ENCODE results near the gene PLA2G6. TPM values are rescaled to one million over a fixed set of nuclear protein-coding genes. Genes with fewer than 3 reads are reported as not detected.
A peak's percentile ranks its signal among the peaks of the same experiment; 100 is the strongest.

The PLA2G6 gene
- total RNA-seq, 4 donors from 2014 or later = 4.4 to 30.5 (median 22.0) TPM

DNA sequence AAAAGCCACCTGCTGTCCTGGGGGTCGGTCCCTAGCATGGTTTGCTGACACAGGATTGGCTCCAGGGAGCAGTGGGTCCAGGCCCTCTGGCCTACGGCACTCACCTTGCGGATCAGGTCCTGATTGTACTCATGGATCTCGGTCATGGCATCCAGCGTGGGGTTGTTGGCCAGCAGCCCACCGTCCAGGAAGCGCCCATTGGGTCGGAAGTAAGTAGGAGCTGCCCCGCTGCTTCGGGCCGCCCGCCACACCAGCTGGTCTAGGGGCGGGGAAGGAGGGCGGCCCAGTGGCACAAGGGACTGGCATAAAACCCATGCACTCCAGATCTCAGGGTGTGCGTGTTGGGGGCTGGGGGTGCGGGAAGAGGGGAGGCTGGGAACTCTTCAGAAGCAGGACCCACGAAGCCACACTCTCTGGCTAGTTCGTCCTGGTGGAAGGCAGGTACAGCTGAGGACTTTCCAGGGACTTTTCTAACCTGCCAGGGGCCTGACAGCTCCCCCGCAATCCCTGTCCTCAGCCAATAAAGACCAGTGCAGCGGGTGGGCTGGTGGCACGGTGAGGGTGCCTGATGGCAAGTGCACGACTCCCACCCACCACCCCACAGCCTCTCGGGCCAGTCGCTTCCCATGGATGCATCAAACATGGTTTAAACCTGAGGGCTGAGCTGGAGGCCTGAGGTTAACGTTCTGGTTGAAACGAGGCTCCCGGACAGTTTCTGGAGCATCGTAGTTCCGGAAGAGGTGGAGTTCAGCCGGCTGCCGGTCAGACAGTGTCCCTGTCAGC lies 66.0 kb downstream of the PLA2G6 start:
- Histone ChIP-seq H3K9me3 (no peaks in the 10 kb centered on the region), H3K27ac (no peak overlapping the region), H3K4me1 (peaks cover 0 to 14% (median 0%) of the 10 kb centered on the region in 3 donors), H3K27me3 (no peaks in the 10 kb centered on the region), H3K4me3 (no peak overlapping the region), H3K36me3 (peaks cover 0 to 44% of the 10 kb centered on the region in 2 donors)
- WGBS, 2 donors (ENCODE audit: low coverage in 1 of 2) = 78% methylated on average over 7 of the region's 31 CpGs; no CpG with 5 or more reads in 1 of the 2 donors
- ATAC-seq = no peak
- TF ChIP-seq POLR2AphosphoS5 (IDR thresholded peaks at IDR 0.05) (no peak), POLR2A (IDR thresholded peaks at IDR 0.05) (no peak), EP300 (IDR thresholded peaks at IDR 0.05) (no peak)
- TF ChIP-seq, protein P1, sequence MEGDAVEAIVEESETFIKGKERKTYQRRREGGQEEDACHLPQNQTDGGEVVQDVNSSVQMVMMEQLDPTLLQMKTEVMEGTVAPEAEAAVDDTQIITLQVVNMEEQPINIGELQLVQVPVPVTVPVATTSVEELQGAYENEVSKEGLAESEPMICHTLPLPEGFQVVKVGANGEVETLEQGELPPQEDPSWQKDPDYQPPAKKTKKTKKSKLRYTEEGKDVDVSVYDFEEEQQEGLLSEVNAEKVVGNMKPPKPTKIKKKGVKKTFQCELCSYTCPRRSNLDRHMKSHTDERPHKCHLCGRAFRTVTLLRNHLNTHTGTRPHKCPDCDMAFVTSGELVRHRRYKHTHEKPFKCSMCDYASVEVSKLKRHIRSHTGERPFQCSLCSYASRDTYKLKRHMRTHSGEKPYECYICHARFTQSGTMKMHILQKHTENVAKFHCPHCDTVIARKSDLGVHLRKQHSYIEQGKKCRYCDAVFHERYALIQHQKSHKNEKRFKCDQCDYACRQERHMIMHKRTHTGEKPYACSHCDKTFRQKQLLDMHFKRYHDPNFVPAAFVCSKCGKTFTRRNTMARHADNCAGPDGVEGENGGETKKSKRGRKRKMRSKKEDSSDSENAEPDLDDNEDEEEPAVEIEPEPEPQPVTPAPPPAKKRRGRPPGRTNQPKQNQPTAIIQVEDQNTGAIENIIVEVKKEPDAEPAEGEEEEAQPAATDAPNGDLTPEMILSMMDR (IDR thresholded peaks at IDR 0.05) = no peak

DNA sequence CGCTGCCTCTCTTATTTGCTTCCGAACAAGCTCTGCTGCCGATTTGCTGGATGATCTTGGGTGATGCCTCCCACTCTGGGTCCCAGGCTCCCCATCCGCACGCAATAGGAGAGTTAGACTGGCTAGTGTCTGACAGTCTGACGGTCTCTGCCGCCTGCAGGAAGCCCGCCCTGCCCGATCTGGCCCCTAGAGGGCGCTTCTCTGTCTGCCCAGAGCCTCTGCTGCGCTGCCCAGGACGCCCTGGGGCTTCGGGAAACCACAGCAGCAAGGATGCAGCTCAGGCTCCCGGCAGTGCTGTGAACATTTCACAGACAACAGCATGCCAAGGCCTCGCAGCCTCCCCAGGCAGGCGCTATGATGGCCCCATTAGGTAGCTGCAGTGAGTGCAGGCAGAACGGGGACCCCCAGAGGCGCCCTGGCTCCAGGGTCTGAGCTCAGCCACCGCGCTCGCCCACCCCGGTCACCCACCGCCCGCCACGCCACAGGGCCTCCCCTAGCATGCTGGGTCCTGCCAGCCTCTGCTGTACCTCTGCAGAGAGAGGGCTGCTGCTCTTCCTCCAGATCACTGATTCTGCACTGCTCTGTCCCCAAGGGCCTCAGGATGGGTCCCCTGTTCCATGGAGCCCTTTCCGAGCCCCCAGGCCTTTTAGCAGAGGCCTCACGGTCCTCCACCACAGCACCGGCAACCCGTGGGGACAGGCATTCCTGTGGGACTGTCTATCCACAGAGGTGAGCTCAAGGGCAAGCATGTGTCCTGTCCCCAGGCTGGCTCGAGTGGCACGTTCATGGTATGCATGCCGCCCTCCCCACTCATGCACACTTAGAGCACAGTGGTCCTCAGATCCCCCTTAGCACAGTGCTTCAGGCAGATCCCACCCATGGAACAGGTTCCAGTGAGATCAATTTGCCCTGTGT lies 66.9 kb downstream of the PLA2G6 start:
- H3K27ac ChIP-seq = no peak overlapping the region

DNA sequence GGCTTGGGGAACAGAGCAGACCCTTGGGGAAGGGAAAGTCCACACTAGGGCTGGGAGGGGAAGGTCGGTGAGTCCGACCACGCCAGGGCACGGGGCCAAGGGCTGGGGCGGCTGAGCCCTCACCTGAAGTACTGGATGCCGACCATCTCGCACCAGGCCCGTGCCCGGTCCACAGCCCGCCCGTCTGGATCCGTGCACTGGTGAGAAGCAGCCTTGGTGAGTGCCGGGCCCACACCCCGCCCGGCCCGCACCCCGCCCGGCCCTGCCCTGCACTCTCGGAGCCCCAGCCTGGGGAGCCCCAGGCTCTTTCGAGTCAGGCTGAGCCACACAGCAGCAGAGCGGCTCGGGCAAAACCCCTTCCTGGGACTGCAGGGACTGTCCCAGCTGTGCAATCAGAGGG lies 69.2 kb downstream of the PLA2G6 start:
- ATAC-seq = no peak
- no peak overlapping the region for H3K4me3 ChIP-seq
- peaks cover 0 to 32% of the 10 kb centered on the region in 2 donors for H3K36me3 ChIP-seq
- H3K9me3 ChIP-seq = no peaks in the 10 kb centered on the region
- TF ChIP-seq, protein P1 (IDR thresholded peaks at IDR 0.05) = no peak
- TF ChIP-seq POLR2AphosphoS5 (IDR thresholded peaks at IDR 0.05) (no peak), EP300 (IDR thresholded peaks at IDR 0.05) (no peak)
- no peaks in the 10 kb centered on the region for H3K27me3 ChIP-seq
- whole genome bisulfite sequencing, 2 donors (ENCODE audit: low coverage in 1 of 2) = no CpG with 5 or more reads among the region's 22 CpGs
- H3K4me1 ChIP-seq = peaks cover 0 to 24% (median 0%) of the 10 kb centered on the region in 3 donors
- no peak overlapping the region for H3K27ac ChIP-seq

More for the DNA sequence above, 66.9 kb downstream of the PLA2G6 start:
- peaks cover 0 to 39% of the 10 kb centered on the region in 2 donors for H3K36me3 ChIP-seq
- peak; percentile 87 for ATAC-seq
- H3K4me3 ChIP-seq = no peak overlapping the region
- H3K27me3 ChIP-seq = no peaks in the 10 kb centered on the region
- TF ChIP-seq, protein P1 (IDR thresholded peaks at IDR 0.05) = peak in 3 of 4 experiments; percentile 82 to 94 (median 90)
- TF ChIP-seq EP300 (IDR thresholded peaks at IDR 0.05) = no peak
- peaks cover 0 to 15% (median 0%) of the 10 kb centered on the region in 3 donors for H3K4me1 ChIP-seq
- H3K9me3 ChIP-seq = no peaks in the 10 kb centered on the region
- WGBS, 2 donors (ENCODE audit: low coverage in 1 of 2) = 0 to 80% methylated on average over 1 to 2 of the region's 32 CpGs

DNA sequence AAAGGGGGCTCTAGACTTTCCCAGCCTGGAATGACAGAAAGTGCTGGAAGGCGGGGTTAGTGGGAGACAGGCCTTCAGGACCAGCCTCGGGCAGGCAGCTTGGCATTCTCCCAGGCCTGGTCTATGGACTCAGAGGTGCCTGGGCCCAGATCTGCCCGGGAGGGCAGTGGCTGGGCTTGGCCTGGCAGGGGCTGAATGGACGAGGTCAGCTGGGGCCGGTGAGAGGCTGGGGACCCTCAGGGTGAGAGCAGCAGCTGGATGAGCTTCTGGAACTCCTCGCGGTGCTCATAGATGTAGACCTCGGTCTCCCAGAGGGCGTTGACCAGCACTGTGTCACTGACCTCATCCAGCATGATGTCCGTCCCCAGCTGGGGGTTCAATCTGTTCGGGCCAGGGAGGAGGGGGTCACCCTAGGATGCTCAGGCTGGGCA lies 69.7 kb downstream of the PLA2G6 start:
- no peaks in the 10 kb centered on the region for H3K9me3 ChIP-seq
- 60% methylated on average over 1 of the region's 11 CpGs; no CpG with 5 or more reads in 1 of the 2 donors for WGBS, 2 donors (ENCODE audit: low coverage in 1 of 2)
- ATAC-seq = no peak
- peaks cover 0 to 24% (median 0%) of the 10 kb centered on the region in 3 donors for H3K4me1 ChIP-seq
- no peak overlapping the region for H3K4me3 ChIP-seq
- no peaks in the 10 kb centered on the region for H3K27me3 ChIP-seq
- no peak overlapping the region for H3K27ac ChIP-seq
- peaks cover 0 to 32% of the 10 kb centered on the region in 2 donors for H3K36me3 ChIP-seq
- no peak for TF ChIP-seq EP300 (IDR thresholded peaks at IDR 0.05)
